ENCODE results near the gene NKX6-2. TPM values are rescaled to one million over a fixed set of nuclear protein-coding genes. Genes with fewer than 3 reads are reported as not detected.
"Not testable (repeated sequence)": the region's sequence is repeated elsewhere in the genome, so short reads cannot be mapped to it uniquely, and the experiment has no call there.

Gene NKX6-2
- polyA plus RNA-seq, 5 donors, result 4.0 to 9.1 (median 6.8) TPM

GRCh38 chr10:132757171-132757570 lies 28.8 kb downstream of the NKX6-2 start:
- DNase-seq, result no peak

DNA sequence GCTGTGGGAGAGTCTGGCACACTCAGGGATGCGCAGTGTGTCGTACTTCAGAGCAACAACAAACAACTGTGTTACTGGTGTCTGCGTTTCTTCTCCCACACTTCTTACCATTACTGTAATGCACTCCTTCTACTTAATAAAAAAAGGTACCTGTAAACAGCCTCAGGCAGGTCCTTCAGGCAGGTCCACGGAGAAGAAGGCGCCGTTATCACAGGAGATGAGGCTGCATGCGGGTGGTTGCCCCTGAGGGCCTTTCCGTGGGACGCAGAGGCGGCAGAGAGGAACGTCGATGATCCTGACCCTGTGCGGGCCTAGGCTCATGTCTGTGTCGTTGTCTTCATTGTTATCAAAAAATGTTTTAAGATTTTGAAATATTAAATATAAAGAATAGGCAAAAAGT lies 29.4 kb downstream of the NKX6-2 start:
- no peak for DNase-seq

DNA sequence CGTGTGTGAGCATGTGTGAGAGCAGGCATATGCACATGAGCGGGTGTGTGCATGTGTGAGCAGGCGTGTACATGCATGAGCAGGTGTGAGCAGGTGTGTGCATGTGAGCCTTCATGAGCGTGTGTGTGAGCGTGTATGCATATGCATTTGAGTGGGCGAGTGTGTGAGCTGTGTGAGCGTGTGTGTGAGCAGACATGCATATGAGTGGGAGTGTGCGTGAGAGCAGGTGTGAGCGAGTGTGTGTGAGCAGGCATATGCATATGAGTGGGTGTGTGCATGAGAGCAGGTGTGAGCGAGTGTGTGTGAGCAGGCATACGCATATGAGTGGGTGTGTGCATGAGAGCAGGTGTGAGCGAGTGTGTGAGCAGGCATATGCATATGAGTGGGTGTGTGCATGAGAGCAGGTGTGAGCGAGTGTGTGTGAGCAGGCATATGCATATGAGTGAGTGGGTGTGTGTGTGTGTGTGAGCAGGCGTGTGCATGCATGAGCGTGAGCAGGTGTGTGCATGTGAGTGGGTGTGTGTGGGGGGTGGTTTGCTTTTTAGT lies 30.7 kb downstream of the NKX6-2 start:
- no peak for DNase-seq

GRCh38 chr10:132754071-132754470 lies 31.9 kb downstream of the NKX6-2 start:
- no peak for DNase-seq

- no peak for DNase-seq
Measured at GRCh38 chr10:132753596-132753995, 32.4 kb downstream of the NKX6-2 start.

DNA sequence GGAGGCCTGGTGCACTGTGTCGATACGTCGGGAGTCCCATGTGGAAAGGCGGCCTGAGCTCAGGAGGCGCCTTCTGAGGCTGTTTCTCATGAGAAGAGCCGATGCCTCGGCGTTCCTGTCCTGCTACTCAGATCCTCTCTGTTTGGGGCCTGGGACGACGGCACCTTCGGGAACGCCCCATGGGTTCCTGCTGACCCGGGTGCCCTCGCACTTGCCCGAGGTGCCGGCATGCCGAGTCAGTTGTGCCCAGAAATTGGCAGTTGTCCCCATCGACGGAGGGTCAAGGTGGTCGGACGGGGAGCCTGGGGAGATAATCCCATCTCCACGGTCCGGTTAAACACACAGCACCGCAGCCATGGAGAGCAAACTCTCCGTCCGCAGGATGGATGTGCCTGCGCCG lies 33.0 kb downstream of the NKX6-2 start:
- DNase-seq, result no peak

GRCh38 chr10:132752378-132752777 lies 33.6 kb downstream of the NKX6-2 start:
- DNase-seq, result no peak

DNA sequence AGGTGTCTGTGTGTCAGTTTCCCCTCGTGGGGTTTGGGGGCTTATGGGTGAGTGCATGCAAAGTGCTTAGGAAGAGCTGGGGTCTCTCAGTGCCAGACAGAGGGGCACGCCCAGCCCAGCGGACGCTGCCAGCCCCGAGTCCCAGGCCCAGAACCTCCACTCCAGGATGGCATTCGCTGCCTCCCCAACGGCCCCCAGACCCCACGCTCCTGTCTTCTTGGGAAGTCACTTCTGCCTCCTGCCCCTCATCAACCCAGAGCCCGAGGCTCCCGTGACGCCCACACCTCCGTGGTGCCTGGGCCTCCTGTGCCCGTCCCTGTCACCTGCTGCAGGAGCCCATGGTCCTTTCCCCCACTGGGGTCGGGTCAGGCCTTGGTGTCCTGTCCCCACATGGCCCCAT lies 35.0 kb downstream of the NKX6-2 start:
- no peak for DNase-seq

DNA sequence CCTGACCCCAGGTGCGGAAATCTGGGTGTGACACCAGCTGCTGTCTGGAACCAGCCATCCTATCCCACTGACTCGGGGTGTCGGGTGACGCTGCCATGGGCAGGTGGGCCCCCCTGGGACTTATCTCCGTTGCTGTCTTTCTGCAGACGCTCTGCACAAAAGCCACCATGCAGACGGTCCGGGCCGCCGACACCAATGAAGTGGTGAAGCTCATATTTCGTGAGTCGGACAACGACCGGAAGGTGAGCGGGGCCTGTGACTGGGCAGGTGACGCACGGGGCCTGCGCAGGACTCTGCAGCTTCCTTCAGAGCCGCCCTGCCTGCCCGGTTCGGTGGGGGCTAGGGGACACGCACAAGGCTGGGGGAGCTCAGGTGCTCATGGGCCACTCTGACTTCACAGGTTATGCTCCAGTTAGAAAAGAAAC lies 36.6 kb downstream of the NKX6-2 start:
- no peak for DNase-seq

GRCh38 chr10:132748545-132749370 lies 37.2 kb downstream of the NKX6-2 start:
- DNase-seq, result no peak

DNA sequence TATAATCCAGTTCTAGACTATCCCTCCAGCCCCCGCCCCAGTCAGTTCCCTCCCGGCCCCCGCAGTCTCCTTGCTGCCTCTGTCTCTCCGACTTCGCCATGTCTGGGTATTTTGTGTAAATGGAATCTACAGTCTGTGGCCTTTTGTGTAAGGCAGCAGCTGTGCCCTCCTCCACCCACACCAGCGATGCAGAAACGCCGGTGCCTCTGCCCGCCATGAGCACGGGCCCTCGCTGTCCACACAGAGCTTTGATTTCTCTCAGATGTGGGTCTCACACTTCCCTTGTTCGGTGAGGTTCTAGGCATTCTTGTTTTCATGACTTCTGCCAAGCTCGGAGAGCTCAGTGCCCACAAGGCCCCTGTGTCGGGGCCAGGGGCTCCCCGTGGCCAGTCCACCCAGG lies 37.8 kb downstream of the NKX6-2 start:
- no peak for DNase-seq

DNA sequence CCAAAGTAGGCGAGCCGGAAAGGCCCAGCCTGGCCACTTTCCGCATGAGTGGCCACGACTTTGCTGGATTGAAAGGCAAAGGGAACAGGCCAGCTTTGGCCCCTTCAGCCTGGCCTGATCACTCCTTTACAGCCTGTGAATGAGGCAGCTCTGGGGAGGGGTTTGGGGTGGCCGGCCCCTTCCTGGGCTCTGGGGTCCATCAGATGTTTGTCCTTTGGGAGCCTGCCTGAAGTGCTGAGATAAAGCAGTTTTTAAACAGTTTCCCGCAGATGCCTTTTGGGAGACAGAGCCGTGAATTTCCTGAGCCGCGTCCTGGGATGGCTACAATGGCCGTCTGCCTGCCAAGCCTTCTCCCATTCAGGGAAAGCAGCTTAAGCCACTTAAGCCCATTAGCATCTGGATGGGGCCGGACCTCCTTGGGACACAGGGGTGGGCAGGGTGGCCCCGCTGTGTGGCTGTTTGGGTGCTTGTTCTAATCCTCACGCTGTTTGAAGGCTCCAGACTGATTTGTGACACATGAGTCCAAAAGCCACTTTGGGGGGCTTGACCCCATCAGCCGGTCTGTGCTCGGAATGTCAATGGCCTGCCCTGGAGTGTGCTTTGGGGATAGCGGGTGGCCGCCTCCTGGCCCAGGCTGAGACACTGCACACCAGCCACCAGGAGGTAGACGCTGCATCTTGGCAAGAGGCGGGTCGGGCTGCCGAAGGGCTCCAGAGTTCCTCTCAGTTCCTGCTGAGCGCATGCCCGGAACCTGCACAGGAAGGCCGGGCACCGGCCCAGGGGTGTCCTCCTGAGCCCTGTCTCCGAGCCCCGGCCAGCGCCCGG lies 38.9 kb downstream of the NKX6-2 start:
- DNase-seq, result no peak

- DNase-seq, result no peak
Measured at GRCh38 chr10:132746386-132746785, 39.6 kb downstream of the NKX6-2 start.

DNA sequence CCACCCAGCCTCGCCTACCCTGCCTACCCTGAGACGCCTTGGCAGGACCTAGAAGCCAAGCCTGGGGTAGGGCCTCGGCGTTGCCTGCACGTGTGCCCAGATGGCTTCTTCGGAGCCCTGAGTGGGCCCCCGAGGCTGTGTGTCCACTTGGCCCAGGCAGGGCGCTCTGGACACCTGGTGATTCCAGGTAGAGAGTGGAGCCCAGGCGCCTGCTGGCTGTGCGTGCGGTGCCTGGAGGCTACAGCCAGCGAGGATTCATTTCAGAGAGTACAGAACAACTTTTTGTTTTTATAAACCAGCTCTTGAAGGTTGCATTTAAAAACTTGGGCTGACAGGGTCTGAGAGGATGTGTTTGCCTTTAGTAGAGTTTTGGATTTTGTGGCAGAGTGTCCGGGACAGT lies 40.0 kb downstream of the NKX6-2 start:
- no peak for DNase-seq

- DNase-seq, result no peak
Measured at GRCh38 chr10:132745511-132745910, 40.4 kb downstream of the NKX6-2 start.

DNA sequence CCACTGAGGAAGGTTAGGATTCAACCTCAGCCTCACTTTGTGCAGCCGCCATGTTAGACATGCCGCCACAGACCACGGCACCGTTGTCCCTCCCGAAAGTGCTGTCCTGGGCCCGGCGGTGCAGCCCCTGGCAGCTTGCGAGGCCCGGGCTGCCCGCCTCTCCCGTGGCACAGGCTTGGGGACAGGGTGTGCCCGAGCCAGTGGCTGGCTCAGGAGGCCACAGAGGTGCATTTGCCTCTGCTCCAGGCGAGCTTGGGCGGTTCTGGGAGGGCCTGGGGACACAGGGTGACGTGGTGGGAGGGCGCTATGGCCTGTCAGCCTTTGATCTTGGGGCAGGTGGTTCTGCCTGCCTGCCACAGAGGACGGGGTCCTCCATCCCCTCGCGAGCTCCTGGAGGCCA lies 41.1 kb downstream of the NKX6-2 start:
- no peak for DNase-seq

DNA sequence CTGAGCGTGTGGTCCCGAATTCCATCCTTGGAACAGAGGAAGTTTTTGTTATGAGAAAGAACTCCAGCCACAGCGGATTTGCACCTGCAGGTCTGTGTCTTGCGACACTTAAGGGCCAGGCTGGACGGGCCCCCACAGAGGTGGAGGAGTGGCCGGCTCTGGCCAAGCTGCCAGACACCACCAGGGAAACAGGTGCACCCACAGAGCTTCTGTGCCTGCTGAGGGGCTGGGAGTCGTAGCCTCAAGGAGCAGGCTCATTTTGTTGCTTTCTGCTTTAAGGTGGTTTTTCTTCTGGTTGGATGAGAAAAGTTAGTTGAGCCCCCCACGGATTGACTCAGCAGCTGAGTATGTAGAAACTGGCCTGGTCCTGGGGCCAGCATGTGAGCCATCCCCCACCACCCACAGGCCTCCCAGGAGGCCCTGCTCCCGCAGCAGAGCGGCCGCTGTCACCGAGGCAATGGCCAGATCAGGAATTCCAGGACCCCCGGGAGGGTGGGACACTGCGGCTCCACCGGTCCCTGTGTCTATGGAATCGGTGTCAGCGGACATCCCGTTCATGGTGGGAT lies 41.9 kb downstream of the NKX6-2 start:
- DNase-seq, result no peak

GRCh38 chr10:132743196-132743924 lies 42.6 kb downstream of the NKX6-2 start:
- not testable (repeated sequence) for DNase-seq

DNA sequence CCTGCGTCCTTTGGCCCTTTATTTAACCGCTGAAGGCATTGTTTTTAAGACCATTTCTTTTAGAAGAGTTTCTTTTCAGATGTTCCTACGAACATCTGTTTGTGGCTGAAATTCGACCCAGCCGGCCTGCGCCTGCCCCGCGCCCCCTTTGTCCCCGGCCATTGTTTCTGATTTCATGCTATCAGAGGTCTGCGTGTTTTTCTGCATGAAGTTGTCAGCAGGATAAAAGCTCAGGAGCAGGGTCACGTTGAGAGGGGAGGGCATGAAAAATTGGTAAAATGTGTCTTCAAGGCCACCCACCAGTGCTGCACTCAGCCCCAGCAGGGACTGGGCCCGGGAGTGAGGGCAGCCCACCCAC lies 43.1 kb downstream of the NKX6-2 start:
- no peak for DNase-seq

DNA sequence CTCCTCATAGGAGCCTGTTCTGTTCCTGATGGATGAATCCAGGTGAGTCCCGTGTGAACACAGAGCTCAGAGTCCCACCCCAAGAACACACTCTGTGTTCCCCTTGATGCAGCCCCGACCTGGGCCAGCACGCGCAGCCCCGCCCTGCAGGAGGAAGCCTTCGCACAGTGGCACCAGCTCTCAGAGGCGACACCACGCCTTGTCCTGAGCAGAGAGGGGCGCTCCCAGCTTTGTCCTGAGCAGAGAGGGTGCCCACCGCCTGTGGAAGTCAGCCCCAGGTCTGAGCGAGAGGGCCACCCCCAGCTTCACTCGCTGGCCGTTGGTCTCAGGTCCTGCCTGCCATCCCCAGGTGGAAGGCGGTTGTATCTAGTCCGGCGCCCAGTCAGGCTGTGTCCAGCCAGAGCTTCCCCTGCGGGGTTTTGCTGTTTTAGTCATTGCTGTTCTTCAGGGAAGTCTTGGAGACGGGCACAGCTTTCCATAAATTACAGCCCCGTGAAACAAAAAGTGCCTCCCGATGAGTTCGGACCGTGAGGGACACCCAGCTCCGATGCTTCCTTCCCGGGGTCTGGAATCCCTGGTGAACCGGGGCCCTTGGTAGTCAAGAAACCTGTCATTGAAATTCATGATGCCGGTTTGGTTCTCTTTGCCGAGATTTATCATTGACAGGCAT lies 43.6 kb downstream of the NKX6-2 start:
- no peak for DNase-seq

- no peak for DNase-seq
Measured at GRCh38 chr10:132740588-132740987, 45.4 kb downstream of the NKX6-2 start.
